Activated CD4-positive, alpha-beta T cell treated with anti-CD3 and anti-CD28 coated beads, Interleukin-10, Interleukin-2, amounts not matched to agents 100 ng/mL and 50 ng/mL, durations not matched to agents 16 hours and 8 hours (primary cell): ENCODE results near the gene HSPA12A.

Experiments used
- DNase-seq: peaks from one replicate; pipeline ENCODE4 v3.0.0-alpha.2; 2020

Gene HSPA12A

DNA sequence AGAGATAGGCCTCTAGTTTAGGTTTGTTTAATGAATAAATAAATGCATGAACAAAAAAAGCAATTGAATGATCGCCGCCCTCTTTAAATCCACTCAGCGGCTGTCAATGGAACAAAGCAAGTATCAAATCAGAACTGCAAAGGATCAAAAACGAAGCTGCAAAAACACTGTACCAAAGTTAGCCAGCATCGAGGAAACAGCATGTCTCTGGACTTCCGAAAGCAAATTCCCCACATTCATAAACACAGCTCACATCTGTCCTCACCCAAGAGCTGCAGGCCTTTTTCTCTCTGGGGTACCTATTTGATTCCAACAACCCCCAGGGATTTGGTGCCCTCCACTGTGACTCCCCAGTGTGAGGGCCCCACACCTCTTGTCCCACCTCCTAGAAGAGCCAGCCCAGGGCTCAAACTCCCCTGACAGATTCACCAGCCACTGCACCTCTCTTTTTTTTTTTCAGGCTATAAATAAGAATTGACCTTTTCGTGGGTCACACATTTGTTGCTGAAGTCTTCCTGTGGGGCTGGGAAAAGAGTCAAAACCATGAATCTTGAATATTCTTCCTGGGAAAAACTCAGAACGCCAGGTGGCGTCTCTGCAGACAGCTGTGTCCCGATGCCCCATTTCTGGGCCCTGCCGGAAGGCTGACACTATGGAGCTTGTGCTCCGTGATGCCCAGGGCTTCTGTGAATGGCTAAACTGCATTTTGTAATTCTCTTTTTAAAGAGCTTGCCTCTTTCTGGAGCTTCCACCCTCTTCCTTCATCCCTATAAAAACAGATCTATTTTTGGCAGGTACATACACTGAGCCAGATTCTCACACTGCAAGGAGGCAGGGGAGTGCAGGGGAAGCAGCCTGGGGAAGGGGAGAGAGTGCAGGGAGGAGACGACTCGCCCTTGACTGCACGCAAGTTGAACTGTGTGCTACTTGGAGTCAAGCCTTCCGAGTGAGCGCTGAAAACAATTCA, 51.7 kb downstream of the HSPA12A start:
- DNase-seq: no peak

- no peak for DNase-seq
Measured at GRCh38 chr10:116689744-116690143, 52.6 kb downstream of the HSPA12A start.

- no peak for DNase-seq
Measured at GRCh38 chr10:116688741-116689495, 53.4 kb downstream of the HSPA12A start.

GRCh38 chr10:116688241-116688711, 54.1 kb downstream of the HSPA12A start:
- no peak for DNase-seq

DNA sequence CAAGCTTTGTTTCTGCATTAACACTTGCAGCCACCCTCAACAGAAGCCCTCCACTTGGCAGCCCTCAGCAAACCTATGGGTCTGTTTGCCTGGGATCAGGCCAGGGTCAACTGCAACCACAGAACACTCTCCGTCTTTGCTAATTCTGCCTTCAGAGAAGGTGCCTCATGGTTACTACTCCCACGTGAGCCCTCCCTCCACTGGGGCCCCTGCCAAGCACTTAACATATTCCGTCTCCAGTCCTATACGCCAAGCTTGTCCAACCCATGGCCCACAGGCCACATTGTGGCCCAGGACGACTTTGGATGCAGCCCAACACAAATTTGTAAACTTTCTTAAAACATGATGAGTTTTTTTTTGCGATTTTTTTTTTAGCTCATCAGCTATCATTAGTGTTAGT, 54.7 kb downstream of the HSPA12A start:
- DNase-seq: no peak

- DNase-seq: no peak
Measured at GRCh38 chr10:116686632-116687031, 55.7 kb downstream of the HSPA12A start.

GRCh38 chr10:116685807-116686206, 56.6 kb downstream of the HSPA12A start:
- DNase-seq: no peak

DNA sequence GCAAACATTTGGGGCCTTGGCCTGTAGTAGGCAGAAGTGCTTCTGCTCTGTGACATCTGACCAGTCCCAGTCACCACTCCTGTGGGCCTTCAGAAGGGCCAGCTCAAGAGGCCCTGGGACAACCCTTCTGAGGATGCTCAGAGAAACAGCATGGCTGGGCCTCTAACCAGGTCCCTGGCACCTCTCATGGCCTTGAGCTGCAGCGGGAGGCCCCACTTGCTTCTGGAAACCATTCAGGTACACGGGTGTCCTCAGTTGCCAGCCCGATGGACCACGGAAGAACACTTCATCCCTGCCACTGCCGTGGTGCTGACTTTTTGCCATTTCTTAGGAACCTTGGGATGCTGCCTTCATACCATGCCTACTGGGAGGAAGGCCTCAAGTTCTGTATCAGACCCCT, 57.6 kb downstream of the HSPA12A start:
- no peak for DNase-seq

DNA sequence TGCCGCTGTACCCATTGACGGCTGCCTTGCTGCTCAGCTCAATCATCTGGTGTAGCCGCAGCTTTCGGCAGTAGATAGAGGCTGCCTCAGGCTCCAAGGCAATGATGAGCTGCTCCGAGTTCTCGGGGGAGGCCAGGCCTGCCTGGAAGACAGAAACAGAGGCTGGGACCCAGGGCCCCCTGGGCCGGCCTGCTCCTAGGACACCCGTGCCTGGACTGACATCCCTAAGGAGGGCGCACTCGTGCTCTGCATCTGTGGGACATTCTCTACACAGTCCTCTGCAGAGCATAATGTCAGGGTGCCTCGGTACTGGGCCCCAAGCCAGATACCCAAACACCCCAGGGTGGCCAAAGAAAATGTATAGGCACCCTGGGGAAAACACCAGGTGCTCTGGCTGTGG, 58.5 kb downstream of the HSPA12A start:
- DNase-seq: no peak

DNA sequence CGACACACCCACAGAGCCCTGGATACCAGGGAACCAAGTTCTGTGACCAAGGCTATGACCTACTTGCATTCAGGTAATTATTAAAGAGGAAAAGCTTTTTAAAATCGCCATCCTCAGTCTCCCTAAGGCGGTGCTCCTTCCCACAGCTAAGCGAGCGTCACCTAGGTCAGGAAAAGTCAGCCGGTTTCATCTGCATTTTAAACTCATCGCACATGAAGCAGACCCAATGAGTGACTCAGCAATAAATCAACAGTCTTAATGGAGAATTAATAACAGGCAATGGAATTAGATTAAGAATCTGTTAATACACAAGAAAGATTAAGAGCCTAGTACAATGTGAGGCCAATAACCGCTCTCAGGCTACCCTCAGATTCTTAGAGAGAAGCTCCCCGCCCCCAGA, 59.2 kb downstream of the HSPA12A start:
- no peak for DNase-seq

- no peak for DNase-seq
Measured at GRCh38 chr10:116679351-116679750, 63.0 kb downstream of the HSPA12A start.

DNA sequence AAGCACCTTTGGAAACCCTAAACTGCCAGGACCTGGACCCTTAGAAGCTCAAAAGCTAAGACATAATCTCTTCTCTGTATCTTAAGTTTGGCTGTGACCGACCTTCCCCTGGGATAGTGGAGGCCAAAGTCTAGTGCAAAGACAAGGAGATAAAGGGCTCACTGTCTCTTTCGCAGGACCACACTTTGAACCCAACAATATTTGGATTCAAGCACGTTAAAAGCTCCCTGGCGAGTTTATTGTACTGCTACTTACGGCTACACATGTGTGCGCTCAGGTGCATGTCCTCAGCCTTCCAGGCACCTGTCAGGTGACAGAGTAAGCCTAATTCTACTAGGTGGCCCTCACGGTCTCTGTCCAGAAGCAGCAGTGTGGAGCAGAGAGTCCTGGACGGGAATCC, 65.7 kb downstream of the HSPA12A start:
- no peak for DNase-seq

DNA sequence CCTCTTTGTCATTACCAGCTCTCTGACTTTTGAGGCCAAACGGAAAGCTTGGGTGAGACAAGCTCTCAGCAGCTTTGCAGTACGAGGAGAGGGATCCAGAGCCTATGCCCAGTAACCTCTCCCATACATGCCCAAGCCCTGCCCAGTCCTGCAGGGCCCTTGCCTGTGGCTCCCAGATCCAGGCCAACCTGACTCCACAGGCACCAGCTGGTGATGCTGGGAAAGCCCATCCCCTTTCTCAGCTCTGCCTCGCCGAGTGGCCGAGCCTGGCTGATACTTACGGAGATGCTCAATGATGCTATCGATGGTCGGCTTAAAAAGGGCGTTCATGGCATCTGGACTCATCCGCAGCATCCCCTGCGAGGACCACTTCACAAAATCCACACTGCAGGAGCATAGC, 66.2 kb downstream of the HSPA12A start:
- no peak for DNase-seq

GRCh38 chr10:116674901-116675423, 67.4 kb downstream of the HSPA12A start:
- DNase-seq: no peak

GRCh38 chr10:116673866-116674265, 68.5 kb downstream of the HSPA12A start:
- no peak for DNase-seq

DNA sequence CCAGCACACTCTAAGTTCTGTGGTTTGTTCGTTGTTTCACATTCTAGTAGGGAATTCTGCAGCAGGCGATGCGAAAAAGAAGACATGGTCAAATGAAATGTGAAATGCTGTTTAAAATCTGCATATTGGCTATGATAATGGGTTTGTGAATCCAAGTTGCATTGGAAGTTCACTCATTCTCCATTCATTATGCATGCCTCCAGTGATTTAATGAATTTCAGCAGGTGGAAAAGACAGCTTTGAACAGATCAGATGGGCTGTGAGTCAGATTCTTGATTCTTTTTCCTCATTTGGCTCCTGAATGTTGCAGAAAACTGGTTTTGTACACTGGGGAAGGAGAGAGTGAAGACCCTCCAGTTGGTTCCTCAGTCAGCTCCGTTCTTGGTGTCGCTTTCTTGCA, 69.5 kb downstream of the HSPA12A start:
- no peak for DNase-seq

DNA sequence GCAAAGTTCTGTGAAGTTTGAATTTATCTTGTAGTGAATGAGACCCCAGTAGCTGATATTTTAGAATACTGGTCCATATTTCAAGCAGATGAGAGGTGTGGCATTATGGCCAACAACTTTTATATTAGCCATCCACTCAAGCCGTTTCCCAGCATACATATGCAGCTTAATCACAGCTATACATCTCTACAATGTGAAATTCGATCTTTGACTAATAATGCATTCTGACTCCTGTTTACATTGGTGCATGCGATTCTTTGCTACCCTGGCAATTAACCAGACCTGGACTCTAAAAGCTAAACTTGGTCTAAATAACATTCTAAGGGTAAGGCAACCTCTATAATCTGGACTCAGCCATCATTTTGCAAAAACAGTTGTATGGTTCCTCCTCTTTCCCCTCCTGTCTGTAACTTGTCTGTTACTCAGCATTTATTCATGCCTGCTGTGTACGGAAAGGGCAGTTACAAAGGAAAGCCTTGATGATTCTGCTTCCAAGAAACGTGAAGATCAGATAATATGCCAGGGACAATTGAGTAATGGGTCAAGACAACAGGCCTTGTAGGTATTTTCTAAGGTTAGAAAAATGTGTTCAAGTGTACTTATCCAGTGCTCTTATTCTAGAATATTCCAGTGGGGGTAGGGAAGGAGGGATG, 71.0 kb downstream of the HSPA12A start:
- DNase-seq: no peak

GRCh38 chr10:116670706-116671105, 71.7 kb downstream of the HSPA12A start:
- no peak for DNase-seq

DNA sequence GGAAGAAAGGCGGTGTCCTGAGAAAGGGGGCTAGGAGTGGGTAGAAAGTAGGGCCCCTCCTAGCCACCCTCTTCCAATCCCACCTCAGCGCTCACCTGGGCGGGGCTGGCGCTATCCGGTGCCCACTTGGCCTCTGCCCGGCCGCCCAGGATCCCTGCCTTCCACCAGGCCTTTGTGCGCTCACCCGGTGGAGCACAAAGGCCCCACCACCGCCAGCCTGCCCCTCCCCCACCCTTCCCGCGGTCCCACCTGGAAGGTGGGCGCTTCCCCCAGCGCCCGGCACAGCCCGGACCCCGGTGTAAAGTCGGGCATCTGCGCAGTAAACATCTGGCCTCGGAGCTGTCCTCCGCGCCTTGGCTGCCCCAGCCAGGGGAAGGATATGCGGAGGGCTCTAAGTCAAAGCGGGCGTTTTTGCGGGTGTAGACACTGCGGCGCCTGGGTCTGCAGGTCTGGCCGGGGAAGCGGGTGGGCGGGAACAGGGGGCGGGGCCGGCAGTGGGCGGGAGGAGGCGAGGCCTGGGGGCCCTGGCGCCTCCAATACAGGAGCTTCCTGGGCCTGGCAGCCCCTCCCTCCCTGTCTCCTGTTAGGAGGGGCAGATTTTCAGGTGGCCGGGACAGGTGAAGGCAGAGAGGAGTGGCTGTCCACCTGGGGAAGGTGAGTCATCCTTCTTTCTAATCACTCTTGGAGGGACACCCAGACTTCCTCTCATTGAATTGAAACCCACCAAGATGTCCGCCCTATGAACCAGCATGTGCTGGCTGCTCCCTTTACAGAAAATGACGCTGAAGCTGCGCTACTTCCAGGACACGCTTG, 72.3 kb downstream of the HSPA12A start:
- no peak for DNase-seq

GRCh38 chr10:116669080-116669479, 73.3 kb downstream of the HSPA12A start:
- no peak for DNase-seq

DNA sequence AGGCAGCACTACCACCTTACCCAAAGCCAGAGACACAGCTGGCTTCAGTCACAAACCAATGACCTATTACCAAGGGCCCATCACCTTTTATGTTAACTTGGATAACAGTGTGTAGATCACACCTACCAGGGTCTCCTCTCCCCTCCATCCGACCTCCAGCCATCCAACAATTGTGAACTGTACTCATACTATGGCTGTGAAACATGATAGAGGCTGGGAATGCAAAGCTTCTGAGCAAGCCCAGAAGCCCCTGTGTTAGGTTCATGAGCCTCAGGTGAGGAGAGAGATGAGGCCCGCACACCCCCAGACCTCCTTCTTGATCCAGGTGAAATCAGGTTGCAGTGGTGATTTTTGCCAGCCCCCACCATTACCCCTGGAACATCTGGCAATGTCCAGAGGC, 73.9 kb downstream of the HSPA12A start:
- no peak for DNase-seq

DNA sequence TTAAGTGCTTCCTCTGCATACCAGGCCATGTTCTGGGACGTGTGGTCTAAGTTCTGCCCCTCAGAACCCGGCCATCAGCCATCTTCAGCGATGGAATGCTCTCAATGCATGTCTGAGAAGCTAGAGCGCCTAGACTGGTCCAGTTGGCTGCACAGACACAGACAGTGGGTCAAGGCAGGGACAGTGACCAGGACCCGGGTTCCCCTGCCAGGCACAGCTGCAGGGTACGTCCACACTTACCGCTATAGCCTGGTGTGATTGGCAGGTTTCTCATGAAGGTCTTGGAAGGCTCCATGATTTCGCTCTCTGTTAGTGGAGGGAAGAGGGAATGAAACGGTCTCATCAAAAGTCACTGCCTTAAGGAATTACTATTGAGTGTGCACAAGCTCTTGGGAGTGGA, 74.3 kb downstream of the HSPA12A start:
- no peak for DNase-seq
